HG03571 (cell line): ENCODE results near the gene WDR93.
"Not testable (repeated sequence)": the region's sequence is repeated elsewhere in the genome, so short reads cannot be mapped to it uniquely, and the experiment has no call there.

ENCODE experiments used
- ATAC-seq: cut with Tn5 transposase; IDR thresholded peaks from one replicate; pipeline ENCODE4 v1.9.1; 2021; ENCODE audit not compliant: unreplicated experiment

The WDR93 gene

GRCh38 chr15:89785774-89786140, 95.1 kb downstream of the WDR93 start:
- ATAC-seq, result no peak

GRCh38 chr15:89787944-89788343, 97.3 kb downstream of the WDR93 start:
- ATAC-seq, result no peak

- not testable (repeated sequence) for ATAC-seq
Observed at GRCh38 chr15:89788585-89788984, 98.0 kb downstream of the WDR93 start.

GRCh38 chr15:89790206-89790605, 99.6 kb downstream of the WDR93 start:
- ATAC-seq, result no peak

DNA sequence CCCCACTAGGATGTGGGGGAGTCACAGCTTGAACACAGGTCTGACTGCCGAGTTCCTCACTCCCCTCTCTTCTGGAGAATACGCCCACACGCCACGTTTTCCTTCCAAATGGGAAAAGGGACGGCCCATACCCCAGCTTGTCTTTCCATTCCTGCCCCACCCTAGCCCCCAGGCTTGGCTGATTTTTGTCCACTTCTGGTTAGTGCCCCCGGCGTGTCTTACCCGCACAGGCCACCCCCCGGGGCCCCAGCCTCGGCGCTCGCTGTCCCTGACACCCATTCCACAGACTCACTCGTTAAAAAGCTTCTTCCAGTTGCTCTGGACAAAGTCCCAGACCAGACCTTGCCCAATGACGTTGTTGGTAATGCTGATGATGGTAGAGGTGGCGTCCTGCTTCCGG, 100.0 kb downstream of the WDR93 start:
- ATAC-seq, result no peak

GRCh38 chr15:89792106-89792805, 101.6 kb downstream of the WDR93 start:
- ATAC-seq, result no peak
